Caco-2 (cell line): ENCODE results near the gene MYT1. TPM values are rescaled to one million over a fixed set of nuclear protein-coding genes. Genes with fewer than 3 reads are reported as not detected.

Experiments
- BruUV-seq: library from RNA; stranded (reverse); fragments of 400-500 nt; replicated peaks from 2 replicates; lab custom pipeline; 2021; lab: Mats Ljungman, UMichigan
- CTCF ChIA-PET: fragments of 300-600 bp; sonication (Branson Sonifier 250); formaldehyde crosslinking; loops from one replicate; lab custom pipeline; 2022; ENCODE audit warnings: antibody characterized with exemption; lab: Charles Lee
- POLR2A ChIA-PET: fragments of 300-600 bp; sonication (Branson Sonifier 250); formaldehyde crosslinking; loops from one replicate; lab custom pipeline; 2022; ENCODE audit warnings: antibody characterized with exemption; lab: Charles Lee
- DNase-seq, 2 experiments: peaks; one replicate each; pipeline versions ENCODE4 v3.0.0 to v3.0.0-alpha.2; 2020 to 2022
- H3K27me3 ChIP-seq: replicated peaks from 2 replicates; pipeline ENCODE4 v1.6.0; 2011; ENCODE audit warnings: low read length; ENCODE audit not compliant: control insufficient read depth, insufficient read depth
- H3K36me3 ChIP-seq: 2 replicates; pipeline ENCODE4 v1.5.1; 2011; ENCODE audit warnings: low read length; ENCODE audit not compliant: control insufficient read depth, insufficient read depth
- H3K4me1 ChIP-seq: fragments of 250-450 bp; sonication (Bioruptor Pico); 2 replicates; pipeline ENCODE4 v1.5.1; 2020; ENCODE audit warnings: mild to moderate bottlenecking
- H3K4me3 ChIP-seq: 2 replicates; pipeline ENCODE4 v1.5.1; 2011; ENCODE audit warnings: low read depth, mild to moderate bottlenecking, control low read depth, low read length
- H3K9me3 ChIP-seq: fragments of 250-450 bp; sonication (Bioruptor Pico); 2 replicates; pipeline ENCODE4 v1.5.1; 2020; ENCODE audit warnings: mild to moderate bottlenecking, moderate library complexity
- H3K27ac Mint-ChIP-seq: one replicate; pipeline ENCODE4 v1.8.0; 2022; ENCODE audit warnings: mixed read lengths; ENCODE audit not compliant: unreplicated experiment
- H3K27me3 Mint-ChIP-seq: one replicate; pipeline ENCODE4 v1.8.0; 2022; ENCODE audit warnings: mixed read lengths; ENCODE audit not compliant: insufficient read depth, unreplicated experiment
- H3K36me3 Mint-ChIP-seq: one replicate; pipeline ENCODE4 v1.8.0; 2022; ENCODE audit warnings: mild to moderate bottlenecking, mixed read lengths; ENCODE audit not compliant: insufficient read depth, unreplicated experiment
- H3K4me1 Mint-ChIP-seq: one replicate; pipeline ENCODE4 v1.8.0; 2022; ENCODE audit warnings: low read depth, mixed read lengths; ENCODE audit not compliant: unreplicated experiment
- H3K4me3 Mint-ChIP-seq: one replicate; pipeline ENCODE4 v1.8.0; 2022; ENCODE audit warnings: mild to moderate bottlenecking, moderate library complexity, mixed read lengths; ENCODE audit not compliant: unreplicated experiment
- H3K9me3 Mint-ChIP-seq: one replicate; pipeline ENCODE4 v1.8.0; 2022; ENCODE audit warnings: mixed read lengths; ENCODE audit not compliant: unreplicated experiment
- CTCF ChIP-seq, 2 experiments: fragments of 200-600 bp in 1 of 2; IDR thresholded peaks; 1 replicate in 1 of 2; 2 replicates in 1 of 2; pipeline versions ENCODE4 v1.5.1 to v1.8.0; 2011 to 2022; ENCODE audit warnings: antibody characterized with exemption in 1 of 2, control low read depth in 1 of 2, inconsistent platforms in 1 of 2, low read depth in 1 of 2, low read length in 1 of 2, mild to moderate bottlenecking in 1 of 2, moderate library complexity in 1 of 2; ENCODE audit not compliant: insufficient read depth in 1 of 2, severe bottlenecking in 1 of 2, unreplicated experiment in 1 of 2
- intact Hi-C: fragments of 100-400 bp; cut with micrococcal nuclease; formaldehyde crosslinking; loops from one replicate; pipeline ENCODE4 v1.10.0; 2022; ENCODE audit not compliant: unreplicated experiment
- total RNA-seq: library from RNA; stranded (reverse); gene quantifications from 2 replicates; pipeline ENCODE4 v1.2.3, GENCODE V29; 2022

Gene MYT1
- total RNA-seq, 1 experiment from 2014 or later: 0.25 TPM

- Histone ChIP-seq H3K9me3 (no peaks in the 10 kb centered on the region), H3K4me1 (no peaks in the 10 kb centered on the region), H3K4me3 (no peak overlapping the region), H3K36me3 (no peaks in the 10 kb centered on the region; the same call in 1 of the 2 replicates), H3K27me3 (no peaks in the 10 kb centered on the region)
- no peak for DNase-seq
- no peaks in the 10 kb centered on the region for H3K4me1 Mint-ChIP-seq
- no peaks in the 10 kb centered on the region for H3K27me3 Mint-ChIP-seq
- TF ChIP-seq CTCF (IDR thresholded peaks at IDR 0.05; ENCODE audit: insufficient read depth in 1 of 2, low read depth in 1 of 2, low read length in 1 of 2, severe bottlenecking in 1 of 2, unreplicated experiment in 1 of 2): no peak
- no peak overlapping the region for H3K4me3 Mint-ChIP-seq
- H3K9me3 Mint-ChIP-seq: no peaks in the 10 kb centered on the region
- POLR2A ChIA-PET: no interaction called here
- intact Hi-C loops: no loop called here
- no TSS peak for BruUV-seq
- CTCF ChIA-PET: interaction anchor here (1.4 kb wide), 1 partner anchor 21 kb away, joined by 5 read pairs; the partner anchor contains the start of gene PCMTD2
- H3K27ac Mint-ChIP-seq: no peak overlapping the region
- no peaks in the 10 kb centered on the region for H3K36me3 Mint-ChIP-seq
These were observed 112.6 kb downstream of the MYT1 start for GRCh38 chr20:64276817-64277216.

- no peaks in the 10 kb centered on the region for H3K27me3 Mint-ChIP-seq
- Histone ChIP-seq H3K4me3 (no peak overlapping the region), H3K9me3 (no peaks in the 10 kb centered on the region), H3K36me3 (no peaks in the 10 kb centered on the region; the same call in 1 of the 2 replicates), H3K4me1 (no peaks in the 10 kb centered on the region), H3K27me3 (no peaks in the 10 kb centered on the region)
- no peak for DNase-seq
- no peak overlapping the region for H3K27ac Mint-ChIP-seq
- TF ChIP-seq CTCF (IDR thresholded peaks at IDR 0.05; ENCODE audit: insufficient read depth in 1 of 2, low read depth in 1 of 2, low read length in 1 of 2, severe bottlenecking in 1 of 2, unreplicated experiment in 1 of 2): no peak
- no peaks in the 10 kb centered on the region for H3K4me1 Mint-ChIP-seq
- H3K4me3 Mint-ChIP-seq: no peak overlapping the region
- no peaks in the 10 kb centered on the region for H3K9me3 Mint-ChIP-seq
- no peaks in the 10 kb centered on the region for H3K36me3 Mint-ChIP-seq
- intact Hi-C loops: no loop called here
- ChIA-PET CTCF (interaction anchor here (1.4 kb wide), 1 partner anchor 22 kb away, joined by 5 read pairs; the partner anchor contains the start of gene PCMTD2), POLR2A (no interaction called here)
- BruUV-seq: no TSS peak
These were observed 113.5 kb downstream of the MYT1 start for GRCh38 chr20:64277571-64278316.

GRCh38 chr20:64278317-64278681 is 114.0 kb downstream of the MYT1 start:
- no peak for DNase-seq
- Histone ChIP-seq H3K4me1 (no peaks in the 10 kb centered on the region), H3K9me3 (no peaks in the 10 kb centered on the region), H3K27me3 (no peaks in the 10 kb centered on the region), H3K4me3 (no peak overlapping the region), H3K36me3 (no peaks in the 10 kb centered on the region; the same call in 1 of the 2 replicates)
- no peaks in the 10 kb centered on the region for H3K9me3 Mint-ChIP-seq
- POLR2A ChIA-PET: no interaction called here
- H3K36me3 Mint-ChIP-seq: no peaks in the 10 kb centered on the region
- CTCF ChIA-PET: interaction anchor here (1.4 kb wide), 1 partner anchor 22 kb away, joined by 5 read pairs; the partner anchor contains the start of gene PCMTD2
- H3K27ac Mint-ChIP-seq: no peak overlapping the region
- intact Hi-C loops: no loop called here
- no peaks in the 10 kb centered on the region for H3K4me1 Mint-ChIP-seq
- no peak for TF ChIP-seq CTCF (IDR thresholded peaks at IDR 0.05; ENCODE audit: insufficient read depth in 1 of 2, low read depth in 1 of 2, low read length in 1 of 2, severe bottlenecking in 1 of 2, unreplicated experiment in 1 of 2)
- no peak overlapping the region for H3K4me3 Mint-ChIP-seq
- BruUV-seq: no TSS peak
- H3K27me3 Mint-ChIP-seq: no peaks in the 10 kb centered on the region
